ENCODE measurements around the gene HRAS. TPM values are rescaled to one million over a fixed set of nuclear protein-coding genes. Genes with fewer than 3 reads are reported as not detected.
A peak's percentile ranks its signal among the peaks of the same experiment; 100 is the strongest.

The HRAS gene
- total and polyA plus RNA-seq, 2 of the 13 experiments (the other 11 are each of a cell fraction or from before 2014, with no cell fraction given) = 32.9 to 50.0 TPM

DNA sequence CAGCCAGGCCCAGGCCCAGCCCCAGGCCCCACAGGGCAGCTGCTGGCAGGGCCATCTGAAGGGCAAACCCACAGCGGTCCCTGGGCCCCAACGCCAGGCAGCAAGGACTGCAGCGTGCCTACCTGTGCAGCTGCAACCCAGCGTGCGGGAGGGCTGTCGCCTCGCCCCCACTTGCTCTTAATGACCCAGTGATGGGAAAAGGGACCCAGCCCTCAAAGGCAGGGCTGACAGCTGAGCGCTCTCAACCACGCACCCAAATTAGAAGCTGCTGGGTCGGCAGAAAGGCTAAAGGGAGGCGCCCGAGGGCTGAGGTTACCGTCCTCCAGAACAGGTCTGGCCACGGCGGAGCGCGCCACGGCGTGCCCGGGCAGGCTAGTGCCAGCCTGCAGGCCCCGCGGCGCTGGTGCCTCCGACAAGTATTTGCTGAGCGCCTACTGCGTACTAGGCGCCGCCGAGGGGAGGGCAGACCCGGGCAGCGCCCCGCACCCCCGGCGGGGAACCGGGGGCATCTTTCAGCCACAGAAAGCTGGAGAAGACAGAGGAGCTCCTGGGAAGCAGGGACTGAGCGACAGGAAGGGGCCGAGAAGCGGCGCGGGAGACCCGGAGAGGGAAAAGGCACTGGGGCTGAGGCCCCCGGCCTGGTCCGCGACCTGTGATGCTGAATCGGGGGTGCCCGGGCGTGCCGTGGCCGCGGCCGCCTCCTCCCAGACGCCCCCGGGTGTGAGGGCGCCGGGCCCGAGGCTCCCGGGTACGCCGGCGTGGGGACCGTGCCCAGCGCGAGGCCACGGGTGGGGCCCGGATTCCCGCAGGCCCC is 773 bp downstream of the HRAS start (continued):
- TF ChIP-seq ZKSCAN1 (IDR thresholded peaks at IDR 0.05; ENCODE audit: low read length) = no peak
- TF ChIP-seq ZNF589 (CRISPR knock-in tag; conservative IDR thresholded peaks at IDR 0.05) = no peak
- no peak for TF ChIP-seq HDAC2 (CRISPR knock-in tag; IDR thresholded peaks at IDR 0.05)
- TF ChIP-seq MTF1 (CRISPR knock-in tag; IDR thresholded peaks at IDR 0.05) = no peak
- TF ChIP-seq TSC22D2 (CRISPR knock-in tag; IDR thresholded peaks at IDR 0.05; ENCODE audit: borderline replicate concordance) = no peak
- no peak for TF ChIP-seq SIX4 (CRISPR knock-in tag; IDR thresholded peaks at IDR 0.05)
- TF ChIP-seq KDM5A (IDR thresholded peaks at IDR 0.05; ENCODE audit: borderline replicate concordance, low read length) = no peak
- TF ChIP-seq, protein P1, sequence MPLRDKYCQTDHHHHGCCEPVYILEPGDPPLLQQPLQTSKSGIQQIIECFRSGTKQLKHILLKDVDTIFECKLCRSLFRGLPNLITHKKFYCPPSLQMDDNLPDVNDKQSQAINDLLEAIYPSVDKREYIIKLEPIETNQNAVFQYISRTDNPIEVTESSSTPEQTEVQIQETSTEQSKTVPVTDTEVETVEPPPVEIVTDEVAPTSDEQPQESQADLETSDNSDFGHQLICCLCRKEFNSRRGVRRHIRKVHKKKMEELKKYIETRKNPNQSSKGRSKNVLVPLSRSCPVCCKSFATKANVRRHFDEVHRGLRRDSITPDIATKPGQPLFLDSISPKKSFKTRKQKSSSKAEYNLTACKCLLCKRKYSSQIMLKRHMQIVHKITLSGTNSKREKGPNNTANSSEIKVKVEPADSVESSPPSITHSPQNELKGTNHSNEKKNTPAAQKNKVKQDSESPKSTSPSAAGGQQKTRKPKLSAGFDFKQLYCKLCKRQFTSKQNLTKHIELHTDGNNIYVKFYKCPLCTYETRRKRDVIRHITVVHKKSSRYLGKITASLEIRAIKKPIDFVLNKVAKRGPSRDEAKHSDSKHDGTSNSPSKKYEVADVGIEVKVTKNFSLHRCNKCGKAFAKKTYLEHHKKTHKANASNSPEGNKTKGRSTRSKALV (CRISPR knock-in tag; IDR thresholded peaks at IDR 0.05) = no peak
- TF ChIP-seq, protein P2, sequence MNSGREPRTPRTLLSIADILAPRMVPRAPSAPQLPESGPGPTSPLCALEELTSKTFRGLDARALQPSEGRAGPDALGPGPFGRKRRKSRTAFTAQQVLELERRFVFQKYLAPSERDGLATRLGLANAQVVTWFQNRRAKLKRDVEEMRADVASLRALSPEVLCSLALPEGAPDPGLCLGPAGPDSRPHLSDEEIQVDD (CRISPR knock-in tag; IDR thresholded peaks at IDR 0.05; ENCODE audit: borderline replicate concordance) = no peak
- TF ChIP-seq NCOA2 (CRISPR knock-in tag; IDR thresholded peaks at IDR 0.05) = no peak
- no peak for TF ChIP-seq ZC3H4 (CRISPR knock-in tag; IDR thresholded peaks at IDR 0.05; ENCODE audit: borderline replicate concordance)
- no peak for TF ChIP-seq ONECUT2 (CRISPR knock-in tag; IDR thresholded peaks at IDR 0.05)
- TF ChIP-seq ZNF766 (CRISPR knock-in tag; IDR thresholded peaks at IDR 0.05; ENCODE audit: borderline replicate concordance) = no peak
- TF ChIP-seq, protein P3, sequence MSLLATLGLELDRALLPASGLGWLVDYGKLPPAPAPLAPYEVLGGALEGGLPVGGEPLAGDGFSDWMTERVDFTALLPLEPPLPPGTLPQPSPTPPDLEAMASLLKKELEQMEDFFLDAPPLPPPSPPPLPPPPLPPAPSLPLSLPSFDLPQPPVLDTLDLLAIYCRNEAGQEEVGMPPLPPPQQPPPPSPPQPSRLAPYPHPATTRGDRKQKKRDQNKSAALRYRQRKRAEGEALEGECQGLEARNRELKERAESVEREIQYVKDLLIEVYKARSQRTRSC (CRISPR knock-in tag; IDR thresholded peaks at IDR 0.05; ENCODE audit: low read depth) = no peak
- TF ChIP-seq ZNF331 (CRISPR knock-in tag; IDR thresholded peaks at IDR 0.05) = no peak
- TF ChIP-seq ZNF484 (CRISPR knock-in tag; IDR thresholded peaks at IDR 0.05; ENCODE audit: borderline replicate concordance, low read depth) = no peak
- TF ChIP-seq RFX5 (IDR thresholded peaks at IDR 0.05; ENCODE audit: low read depth, low read length) = no peak
- no peak for TF ChIP-seq SOX13 (IDR thresholded peaks at IDR 0.05)
- TF ChIP-seq SOX13 (CRISPR knock-in tag; conservative IDR thresholded peaks at IDR 0.05 in 1 of 2, IDR thresholded peaks at IDR 0.05 in 1 of 2) = no peak
- TF ChIP-seq ZNF780A (CRISPR knock-in tag; IDR thresholded peaks at IDR 0.05) = no peak
- peak; percentile 11; the same call in 1 of the 2 replicates for TF ChIP-seq ZBTB33 (CRISPR knock-in tag; IDR thresholded peaks at IDR 0.05)
- peak; percentile 62 for TF ChIP-seq RBFOX2 (IDR thresholded peaks at IDR 0.05; ENCODE audit: low read depth, low read length)
- TF ChIP-seq GZF1 (CRISPR knock-in tag; IDR thresholded peaks at IDR 0.05) = no peak
- no peak for TF ChIP-seq ZSCAN12 (CRISPR knock-in tag; IDR thresholded peaks at IDR 0.05)
- TF ChIP-seq ZNF761 (CRISPR knock-in tag; conservative IDR thresholded peaks at IDR 0.05) = no peak
- no peak for TF ChIP-seq ZNF180 (CRISPR knock-in tag; IDR thresholded peaks at IDR 0.05; ENCODE audit: borderline replicate concordance, low read depth)
- TF ChIP-seq TCF12 (IDR thresholded peaks at IDR 0.05) = no peak
- TF ChIP-seq TCF12 (CRISPR knock-in tag; IDR thresholded peaks at IDR 0.05) = 0 out of 2 replicates have a peak, but pooled peaks have one; percentile 31
